ENCODE data around the gene CARD19. TPM values are rescaled to one million over a fixed set of nuclear protein-coding genes. Genes with fewer than 3 reads are reported as not detected.

The CARD19 gene
- total and polyA plus RNA-seq, 9 of the 15 experiments (the other 6 are each of a cell fraction or from before 2014, with no cell fraction given) = 0.90 to 34.9 (median 14.6) TPM

DNA sequence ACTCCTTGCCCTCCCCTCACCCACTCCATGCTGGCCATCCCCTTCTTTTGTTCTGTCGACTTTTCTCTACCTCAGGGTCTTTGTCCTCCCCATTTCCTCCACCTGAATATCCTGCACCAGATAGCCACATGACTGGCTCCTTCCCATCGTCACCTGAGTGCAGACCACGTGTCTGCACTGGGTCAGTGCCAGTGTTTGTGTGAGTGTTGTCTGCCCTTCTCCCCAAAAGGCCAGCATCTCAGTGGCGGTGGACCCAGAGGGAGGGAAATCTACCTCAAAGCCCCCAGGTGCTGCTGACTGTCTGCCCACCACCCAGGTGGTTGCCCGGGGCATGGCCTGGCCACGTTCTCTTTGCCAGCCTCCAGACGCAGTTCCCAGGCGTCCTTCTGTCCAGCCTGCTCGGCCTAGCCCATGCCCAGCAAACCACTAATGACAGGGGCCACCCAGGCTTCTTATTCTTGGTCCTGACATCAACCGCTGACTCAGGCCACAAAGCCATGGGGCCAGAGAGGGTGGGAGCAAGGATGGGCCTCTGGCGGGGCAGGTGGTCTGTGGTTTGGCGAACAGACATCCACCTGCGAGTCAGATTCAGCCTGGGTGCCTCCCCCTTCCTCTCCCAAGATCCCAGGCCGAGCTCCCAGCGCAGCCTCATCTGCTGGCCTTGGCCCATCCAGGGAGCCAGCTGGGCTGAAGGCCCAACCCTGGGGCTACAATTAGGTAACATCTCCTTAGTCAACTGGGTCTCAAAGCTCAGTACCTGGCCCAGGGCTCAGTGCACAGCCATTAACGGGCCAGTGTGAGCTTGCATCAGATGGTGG, 43.6 kb downstream of the CARD19 start:
- Histone ChIP-seq H3K4me1 (replicated peaks in 1 of 2; ENCODE audit: control insufficient read depth in 2 of 2, insufficient read depth in 2 of 2, low read length in 2 of 2) (peaks cover 6 to 26% of the 10 kb centered on the region in 2 experiments; a peak in 3 of 5 replicates), H3K27me3 (ENCODE audit: control insufficient read depth in 2 of 2, insufficient read depth in 2 of 2, low read length in 2 of 2) (peaks cover 0 to 28% of the 10 kb centered on the region in 2 experiments; a peak in 3 of 5 replicates), H3K79me2 (ENCODE audit: control insufficient read depth, insufficient read depth, low read length) (no peaks in the 10 kb centered on the region), H3K36me3 (ENCODE audit: control insufficient read depth, insufficient read depth, low read length) (no peaks in the 10 kb centered on the region), H3K9me3 (replicated peaks; ENCODE audit: control insufficient read depth, insufficient read depth, low read depth, low read length) (no peaks in the 10 kb centered on the region), H3K4me2 (ENCODE audit: insufficient read depth, low read length) (no peak overlapping the region), H2AFZ (ENCODE audit: low read depth, low read length) (no peak overlapping the region), H3K4me3 (no peak overlapping the region), H4K20me1 (replicated peaks; ENCODE audit: control insufficient read depth, insufficient read depth, low read length) (no peaks in the 10 kb centered on the region), H3K9ac (ENCODE audit: insufficient read depth in 1 of 2, low read depth in 2 of 2, low read length in 2 of 2) (no peak overlapping the region; a peak in 1 of 4 replicates), H3K9me1 (ENCODE audit: control insufficient read depth, insufficient read depth, low read length) (no peaks in the 10 kb centered on the region), H3K27ac (ENCODE audit: extremely low read depth, low read depth, low read length) (no peak overlapping the region)
- DNase-seq (ENCODE audit: extremely low read depth in 1 of 4, low spot score in 3 of 4) (no peak), FAIRE-seq (no peak), ATAC-seq (no peak)
- ChIA-PET CTCF (ENCODE audit: low intra/inter-chr PET ratio) (no interaction called here), POLR2A (interaction anchor here (0.8 to 1.0 kb wide), 2 partner anchors 15 to 28 kb away, joined by 3 read pairs; no protein-coding TSS in a partner anchor)
- BruUV-seq (replicated peaks) = no TSS peak
- TF ChIP-seq ZNF583 (CRISPR knock-in tag; IDR thresholded peaks at IDR 0.05) = no peak
- no peak for TF ChIP-seq E2F5 (CRISPR knock-in tag; IDR thresholded peaks at IDR 0.05)
- no peak for TF ChIP-seq FOXA1 (IDR thresholded peaks at IDR 0.05; ENCODE audit: borderline replicate concordance)
- TF ChIP-seq ZNF146 (CRISPR knock-in tag; IDR thresholded peaks at IDR 0.05; ENCODE audit: unreplicated experiment) = no peak
- TF ChIP-seq ZNF347 (CRISPR knock-in tag; IDR thresholded peaks at IDR 0.05; ENCODE audit: low read depth) = no peak
- TF ChIP-seq FUS (optimal IDR thresholded peaks at IDR 0.05; ENCODE audit: low read depth, low read length) = no peak
- no peak for TF ChIP-seq ETS2 (tag; IDR thresholded peaks at IDR 0.05; ENCODE audit: borderline replicate concordance, poor library complexity, severe bottlenecking)
- TF ChIP-seq MED1 (CRISPR knock-in tag; IDR thresholded peaks at IDR 0.05; ENCODE audit: borderline replicate concordance) = no peak
- in situ Hi-C loops (cut with MboI) (no loop called here), intact Hi-C loops (cut with micrococcal nuclease) (no loop called here)
- 25% methylated on average over 14 of the region's 16 CpGs for WGBS (ENCODE audit: insufficient coverage, low coverage, missing lambda C conversion rate)

Measured in K562 (cell line).